Stomach (tissue), 4 donors: Measurements from ENCODE around the gene STARD10.

Experiments
- EP300 ChIP-seq: sonication (generic); formaldehyde crosslinking; IDR thresholded peaks from one replicate; pipeline ENCODE4 v1.6.1; 2017; ENCODE audit warnings: antibody characterized with exemption
- POLR2A ChIP-seq, 4 donors: fragments of 450-650 bp; IDR thresholded peaks; one replicate each; pipeline ENCODE4 v1.6.1; 2016; ENCODE audit warnings: antibody characterized with exemption in 4 of 4, control low read depth in 2 of 4, mild to moderate bottlenecking in 1 of 4, moderate library complexity in 1 of 4
- TF ChIP-seq, protein P1 (sequence below), 7 experiments: fragments of 450-650 bp in 4 of 7; fragments of 200-600 bp in 3 of 7; sonication (generic) in 3 of 7; IDR thresholded peaks; one replicate each; pipeline ENCODE4 v1.5.1; 2016 to 2019; ENCODE audit warnings: antibody characterized with exemption in 7 of 7, control low read depth in 2 of 7, mild to moderate bottlenecking in 1 of 7

- TF ChIP-seq, protein P1, sequence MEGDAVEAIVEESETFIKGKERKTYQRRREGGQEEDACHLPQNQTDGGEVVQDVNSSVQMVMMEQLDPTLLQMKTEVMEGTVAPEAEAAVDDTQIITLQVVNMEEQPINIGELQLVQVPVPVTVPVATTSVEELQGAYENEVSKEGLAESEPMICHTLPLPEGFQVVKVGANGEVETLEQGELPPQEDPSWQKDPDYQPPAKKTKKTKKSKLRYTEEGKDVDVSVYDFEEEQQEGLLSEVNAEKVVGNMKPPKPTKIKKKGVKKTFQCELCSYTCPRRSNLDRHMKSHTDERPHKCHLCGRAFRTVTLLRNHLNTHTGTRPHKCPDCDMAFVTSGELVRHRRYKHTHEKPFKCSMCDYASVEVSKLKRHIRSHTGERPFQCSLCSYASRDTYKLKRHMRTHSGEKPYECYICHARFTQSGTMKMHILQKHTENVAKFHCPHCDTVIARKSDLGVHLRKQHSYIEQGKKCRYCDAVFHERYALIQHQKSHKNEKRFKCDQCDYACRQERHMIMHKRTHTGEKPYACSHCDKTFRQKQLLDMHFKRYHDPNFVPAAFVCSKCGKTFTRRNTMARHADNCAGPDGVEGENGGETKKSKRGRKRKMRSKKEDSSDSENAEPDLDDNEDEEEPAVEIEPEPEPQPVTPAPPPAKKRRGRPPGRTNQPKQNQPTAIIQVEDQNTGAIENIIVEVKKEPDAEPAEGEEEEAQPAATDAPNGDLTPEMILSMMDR (IDR thresholded peaks at IDR 0.05): no peak
- TF ChIP-seq POLR2A (IDR thresholded peaks at IDR 0.05) (no peak), EP300 (no peak)
Observed at GRCh38 chr11:72818971-72819370, 25.1 kb upstream of the STARD10 start.
